ENCODE measurements around the gene MIXL1.

The MIXL1 gene

DNA sequence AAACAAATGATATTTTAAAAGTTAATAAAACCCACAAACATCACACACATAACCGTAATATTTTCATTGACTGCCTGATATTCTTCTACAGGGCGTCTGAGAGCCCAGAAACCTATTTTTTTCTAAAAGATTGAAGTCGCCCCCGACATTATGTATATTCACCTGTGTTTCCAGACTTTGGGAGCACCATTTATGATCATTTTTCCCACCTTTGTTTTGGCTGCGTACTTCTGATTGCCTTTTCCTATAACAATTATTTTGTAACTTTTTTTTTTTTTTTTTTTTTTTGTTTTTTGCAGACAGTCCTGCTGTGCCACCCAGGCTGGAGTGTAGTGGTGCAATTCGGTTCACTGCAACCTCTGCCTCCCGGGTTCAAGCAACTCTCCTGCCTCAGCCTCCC lies 36.1 kb upstream of the MIXL1 start:
- no peaks in the 10 kb centered on the region for H3K27me3 ChIP-seq (ENCODE audit: insufficient read depth, poor library complexity, severe bottlenecking)
- peak overlapping the region; percentile 79 for H3K27ac ChIP-seq (replicated peaks)
- TF ChIP-seq GABPA (IDR thresholded peaks at IDR 0.05; ENCODE audit: low read depth) (no peak), POLR2AphosphoS5 (IDR thresholded peaks at IDR 0.05; ENCODE audit: low read depth) (no peak), SPI1 (IDR thresholded peaks at IDR 0.05; ENCODE audit: borderline replicate concordance, low read depth) (no peak)
- TF ChIP-seq, protein P1, sequence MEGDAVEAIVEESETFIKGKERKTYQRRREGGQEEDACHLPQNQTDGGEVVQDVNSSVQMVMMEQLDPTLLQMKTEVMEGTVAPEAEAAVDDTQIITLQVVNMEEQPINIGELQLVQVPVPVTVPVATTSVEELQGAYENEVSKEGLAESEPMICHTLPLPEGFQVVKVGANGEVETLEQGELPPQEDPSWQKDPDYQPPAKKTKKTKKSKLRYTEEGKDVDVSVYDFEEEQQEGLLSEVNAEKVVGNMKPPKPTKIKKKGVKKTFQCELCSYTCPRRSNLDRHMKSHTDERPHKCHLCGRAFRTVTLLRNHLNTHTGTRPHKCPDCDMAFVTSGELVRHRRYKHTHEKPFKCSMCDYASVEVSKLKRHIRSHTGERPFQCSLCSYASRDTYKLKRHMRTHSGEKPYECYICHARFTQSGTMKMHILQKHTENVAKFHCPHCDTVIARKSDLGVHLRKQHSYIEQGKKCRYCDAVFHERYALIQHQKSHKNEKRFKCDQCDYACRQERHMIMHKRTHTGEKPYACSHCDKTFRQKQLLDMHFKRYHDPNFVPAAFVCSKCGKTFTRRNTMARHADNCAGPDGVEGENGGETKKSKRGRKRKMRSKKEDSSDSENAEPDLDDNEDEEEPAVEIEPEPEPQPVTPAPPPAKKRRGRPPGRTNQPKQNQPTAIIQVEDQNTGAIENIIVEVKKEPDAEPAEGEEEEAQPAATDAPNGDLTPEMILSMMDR (IDR thresholded peaks at IDR 0.05; ENCODE audit: insufficient read depth, low read length), result no peak
- TF ChIP-seq, protein P2, sequence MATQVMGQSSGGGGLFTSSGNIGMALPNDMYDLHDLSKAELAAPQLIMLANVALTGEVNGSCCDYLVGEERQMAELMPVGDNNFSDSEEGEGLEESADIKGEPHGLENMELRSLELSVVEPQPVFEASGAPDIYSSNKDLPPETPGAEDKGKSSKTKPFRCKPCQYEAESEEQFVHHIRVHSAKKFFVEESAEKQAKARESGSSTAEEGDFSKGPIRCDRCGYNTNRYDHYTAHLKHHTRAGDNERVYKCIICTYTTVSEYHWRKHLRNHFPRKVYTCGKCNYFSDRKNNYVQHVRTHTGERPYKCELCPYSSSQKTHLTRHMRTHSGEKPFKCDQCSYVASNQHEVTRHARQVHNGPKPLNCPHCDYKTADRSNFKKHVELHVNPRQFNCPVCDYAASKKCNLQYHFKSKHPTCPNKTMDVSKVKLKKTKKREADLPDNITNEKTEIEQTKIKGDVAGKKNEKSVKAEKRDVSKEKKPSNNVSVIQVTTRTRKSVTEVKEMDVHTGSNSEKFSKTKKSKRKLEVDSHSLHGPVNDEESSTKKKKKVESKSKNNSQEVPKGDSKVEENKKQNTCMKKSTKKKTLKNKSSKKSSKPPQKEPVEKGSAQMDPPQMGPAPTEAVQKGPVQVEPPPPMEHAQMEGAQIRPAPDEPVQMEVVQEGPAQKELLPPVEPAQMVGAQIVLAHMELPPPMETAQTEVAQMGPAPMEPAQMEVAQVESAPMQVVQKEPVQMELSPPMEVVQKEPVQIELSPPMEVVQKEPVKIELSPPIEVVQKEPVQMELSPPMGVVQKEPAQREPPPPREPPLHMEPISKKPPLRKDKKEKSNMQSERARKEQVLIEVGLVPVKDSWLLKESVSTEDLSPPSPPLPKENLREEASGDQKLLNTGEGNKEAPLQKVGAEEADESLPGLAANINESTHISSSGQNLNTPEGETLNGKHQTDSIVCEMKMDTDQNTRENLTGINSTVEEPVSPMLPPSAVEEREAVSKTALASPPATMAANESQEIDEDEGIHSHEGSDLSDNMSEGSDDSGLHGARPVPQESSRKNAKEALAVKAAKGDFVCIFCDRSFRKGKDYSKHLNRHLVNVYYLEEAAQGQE (IDR thresholded peaks at IDR 0.05; ENCODE audit: insufficient replicate concordance, low read depth), result no peak
- peak overlapping the region; percentile 99 for H3K4me3 ChIP-seq (replicated peaks; ENCODE audit: insufficient read depth, low read length)
- DNase-seq (ENCODE audit: low read depth in 1 of 2, low spot score in 1 of 2), result no peak

DNA sequence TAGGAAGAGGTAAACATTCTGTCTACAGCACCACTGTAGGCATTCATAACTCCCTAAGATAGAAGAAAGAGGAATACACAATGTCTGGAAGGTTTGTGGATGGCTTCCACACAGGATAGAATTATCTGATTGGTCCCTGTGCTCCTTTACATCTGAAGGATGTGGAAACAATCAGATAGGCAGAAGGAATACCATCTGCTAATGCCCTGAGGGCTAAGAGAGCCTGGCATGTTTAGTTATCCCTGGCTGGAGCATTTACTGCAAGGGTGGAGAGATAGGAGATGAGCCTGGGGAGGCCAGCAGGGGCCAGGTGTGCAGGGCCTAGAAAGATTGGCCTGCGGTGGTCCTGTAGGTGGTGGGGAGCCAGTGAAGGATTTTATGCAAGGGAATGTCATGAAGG lies 28.3 kb upstream of the MIXL1 start:
- TF ChIP-seq, protein P2 (IDR thresholded peaks at IDR 0.05; ENCODE audit: insufficient replicate concordance, low read depth), result no peak
- TF ChIP-seq SPI1 (IDR thresholded peaks at IDR 0.05; ENCODE audit: borderline replicate concordance, low read depth), result no peak
- H3K4me3 ChIP-seq (replicated peaks; ENCODE audit: insufficient read depth, low read length), result no peak overlapping the region
- H3K27ac ChIP-seq (replicated peaks), result no peak overlapping the region
- H3K27me3 ChIP-seq (ENCODE audit: insufficient read depth, poor library complexity, severe bottlenecking), result no peaks in the 10 kb centered on the region
- no peak for DNase-seq (ENCODE audit: low read depth in 1 of 2, low spot score in 1 of 2)

DNA sequence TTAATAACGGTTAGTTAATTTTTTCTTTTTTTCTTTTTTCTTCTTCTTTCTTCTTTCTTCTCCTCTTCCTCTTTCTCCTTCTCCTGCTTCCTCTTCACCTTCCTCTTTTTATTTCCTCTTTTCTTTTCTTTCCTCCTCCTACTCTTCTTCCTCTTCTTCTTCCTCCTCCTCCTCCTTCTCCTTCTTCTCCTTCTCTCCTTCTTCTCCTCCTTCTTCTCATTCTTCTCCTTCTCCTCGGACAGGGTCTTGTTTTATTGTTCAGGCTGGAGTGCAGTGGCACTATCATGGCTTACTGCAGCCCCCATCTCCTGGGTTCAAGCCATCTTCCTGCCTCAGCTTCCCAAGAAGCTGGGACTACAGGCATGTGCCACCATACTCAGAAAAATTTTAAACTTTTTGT lies 23.5 kb upstream of the MIXL1 start:
- Histone ChIP-seq H3K27ac (replicated peaks) (no peak overlapping the region), H3K4me3 (replicated peaks; ENCODE audit: insufficient read depth, low read length) (no peak overlapping the region), H3K27me3 (ENCODE audit: insufficient read depth, poor library complexity, severe bottlenecking) (no peaks in the 10 kb centered on the region)
- peak; percentile 46; the same call in 1 of the 2 replicates for TF ChIP-seq SPI1 (IDR thresholded peaks at IDR 0.05; ENCODE audit: borderline replicate concordance, low read depth)
- TF ChIP-seq, protein P1 (IDR thresholded peaks at IDR 0.05; ENCODE audit: insufficient read depth, low read length), result no peak
- no peak for DNase-seq (ENCODE audit: low read depth in 1 of 2, low spot score in 1 of 2)

DNA sequence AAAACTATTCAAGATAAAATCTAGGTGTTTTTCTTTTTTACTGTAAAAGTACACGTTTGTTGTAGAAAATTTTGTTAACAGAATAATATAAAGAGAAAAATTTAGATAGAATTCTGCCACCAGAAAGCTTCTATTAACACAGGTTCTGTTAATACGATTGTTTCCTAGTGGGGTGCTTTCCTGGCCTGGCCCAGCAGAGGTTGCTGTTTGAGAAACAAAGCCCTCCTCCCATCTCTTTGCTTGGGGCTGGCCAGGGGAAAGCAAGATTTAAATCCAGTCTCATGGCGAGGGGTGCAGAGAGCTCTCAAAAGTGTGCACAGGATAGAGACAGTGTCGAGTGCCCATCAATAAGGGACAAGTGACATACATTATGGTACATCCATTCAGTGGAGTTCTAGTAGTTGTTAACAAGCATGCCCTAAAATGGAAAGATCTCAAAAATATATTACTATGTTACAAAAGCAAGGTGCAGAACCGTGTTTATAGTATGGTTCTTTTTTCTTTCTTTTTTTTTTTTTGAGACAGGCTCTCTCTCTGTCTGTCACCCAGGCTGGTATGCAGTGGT lies 22.4 kb upstream of the MIXL1 start:
- H3K27ac ChIP-seq (replicated peaks), result no peak overlapping the region
- TF ChIP-seq, protein P1 (IDR thresholded peaks at IDR 0.05; ENCODE audit: insufficient read depth, low read length), result peak; percentile 6
- TF ChIP-seq POLR2AphosphoS5 (IDR thresholded peaks at IDR 0.05; ENCODE audit: low read depth) (no peak), SPI1 (IDR thresholded peaks at IDR 0.05; ENCODE audit: borderline replicate concordance, low read depth) (no peak), GABPA (IDR thresholded peaks at IDR 0.05; ENCODE audit: low read depth) (no peak)
- TF ChIP-seq, protein P2 (IDR thresholded peaks at IDR 0.05; ENCODE audit: insufficient replicate concordance, low read depth), result no peak
- DNase-seq (ENCODE audit: low read depth in 1 of 2, low spot score in 1 of 2), result peak in 1 of 2 experiments; percentile 11
- H3K27me3 ChIP-seq (ENCODE audit: insufficient read depth, poor library complexity, severe bottlenecking), result no peaks in the 10 kb centered on the region
- H3K4me3 ChIP-seq (replicated peaks; ENCODE audit: insufficient read depth, low read length), result no peak overlapping the region

All from HL-60 (cell line).